ENCODE data around the gene ZNF224.

The ZNF224 gene

DNA sequence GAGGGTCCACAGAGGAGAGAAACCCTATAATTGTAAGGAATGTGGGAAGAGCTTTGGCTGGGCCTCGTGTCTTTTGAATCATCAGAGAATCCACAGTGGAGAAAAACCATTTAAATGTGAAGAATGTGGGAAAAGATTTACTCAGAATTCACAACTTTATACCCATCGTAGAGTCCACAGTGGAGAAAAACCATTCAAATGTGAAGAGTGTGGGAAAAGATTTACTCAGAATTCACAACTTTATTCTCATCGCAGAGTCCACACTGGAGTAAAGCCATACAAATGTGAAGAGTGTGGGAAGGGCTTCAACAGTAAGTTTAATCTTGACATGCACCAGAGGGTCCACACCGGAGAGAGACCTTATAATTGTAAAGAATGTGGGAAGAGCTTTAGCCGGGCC lies 37.8 kb downstream of the ZNF224 start:
- no peak overlapping the region for H3K4me3 ChIP-seq (ENCODE audit: control insufficient read depth, low read depth, low read length)
- TF ChIP-seq, protein P1, sequence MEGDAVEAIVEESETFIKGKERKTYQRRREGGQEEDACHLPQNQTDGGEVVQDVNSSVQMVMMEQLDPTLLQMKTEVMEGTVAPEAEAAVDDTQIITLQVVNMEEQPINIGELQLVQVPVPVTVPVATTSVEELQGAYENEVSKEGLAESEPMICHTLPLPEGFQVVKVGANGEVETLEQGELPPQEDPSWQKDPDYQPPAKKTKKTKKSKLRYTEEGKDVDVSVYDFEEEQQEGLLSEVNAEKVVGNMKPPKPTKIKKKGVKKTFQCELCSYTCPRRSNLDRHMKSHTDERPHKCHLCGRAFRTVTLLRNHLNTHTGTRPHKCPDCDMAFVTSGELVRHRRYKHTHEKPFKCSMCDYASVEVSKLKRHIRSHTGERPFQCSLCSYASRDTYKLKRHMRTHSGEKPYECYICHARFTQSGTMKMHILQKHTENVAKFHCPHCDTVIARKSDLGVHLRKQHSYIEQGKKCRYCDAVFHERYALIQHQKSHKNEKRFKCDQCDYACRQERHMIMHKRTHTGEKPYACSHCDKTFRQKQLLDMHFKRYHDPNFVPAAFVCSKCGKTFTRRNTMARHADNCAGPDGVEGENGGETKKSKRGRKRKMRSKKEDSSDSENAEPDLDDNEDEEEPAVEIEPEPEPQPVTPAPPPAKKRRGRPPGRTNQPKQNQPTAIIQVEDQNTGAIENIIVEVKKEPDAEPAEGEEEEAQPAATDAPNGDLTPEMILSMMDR (IDR thresholded peaks at IDR 0.05; ENCODE audit: control insufficient read depth, insufficient read depth, low read depth, low read length, missing control alignments) = no peak
- DNase-seq (ENCODE audit: low read depth) = no peak

DNA sequence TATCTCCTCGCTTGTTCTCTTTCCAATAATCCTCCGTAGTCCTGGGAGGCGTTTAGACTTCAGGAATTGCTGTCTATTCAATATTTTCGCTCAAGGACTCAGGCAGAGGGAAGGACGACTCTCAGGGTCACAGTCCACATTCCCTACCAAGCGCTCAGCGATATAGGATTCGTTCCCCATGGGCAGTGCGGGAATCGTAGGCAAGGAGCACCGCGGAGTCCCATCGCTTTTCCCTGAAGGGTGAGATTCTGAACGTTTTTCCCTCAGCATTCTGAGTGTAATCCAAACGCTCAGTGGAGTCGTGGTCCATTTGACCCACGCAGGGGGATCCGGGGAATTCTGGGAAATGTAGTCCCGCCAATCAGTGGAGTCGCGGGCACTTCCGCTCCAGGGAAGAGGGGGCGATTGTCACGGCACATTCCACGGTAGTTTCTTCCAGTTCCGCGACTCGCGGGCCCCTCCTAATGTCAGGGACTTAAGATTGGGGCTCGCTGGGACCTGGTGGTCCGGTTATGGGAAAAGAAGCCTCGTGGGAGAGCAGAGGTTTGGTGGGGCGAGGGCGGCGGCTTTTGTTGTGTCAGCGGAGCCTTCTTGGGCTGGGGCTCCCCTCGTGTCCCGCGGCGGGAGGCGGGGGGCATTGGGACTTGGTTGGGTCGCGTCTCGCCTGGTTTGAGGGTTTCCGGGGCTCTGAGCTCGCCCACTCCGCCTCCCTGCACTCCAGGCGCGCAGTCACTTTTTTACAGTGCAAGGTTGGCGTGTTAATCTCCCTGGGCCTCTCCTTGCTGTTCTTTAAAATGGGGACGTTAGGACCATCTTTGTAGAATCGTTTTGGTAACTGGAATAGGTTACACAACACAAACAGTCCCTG lies 47.3 kb downstream of the ZNF224 start, which contains the start of gene ZNF234:
Gene ZNF234 (plus strand): TSS at position 364 of the 868 bp plus-strand sequence. CDS start 3,079 bp downstream, outside the sequence.
- TF ChIP-seq, protein P1 (IDR thresholded peaks at IDR 0.05; ENCODE audit: control insufficient read depth, insufficient read depth, low read depth, low read length, missing control alignments) = peak; percentile 10
- peak within 1 kb of the TSS; percentile 100 for H3K4me3 ChIP-seq (ENCODE audit: control insufficient read depth, low read depth, low read length)
- DNase-seq (ENCODE audit: low read depth) = peak; percentile 56

- no peak for DNase-seq (ENCODE audit: low read depth)
- TF ChIP-seq, protein P1 (IDR thresholded peaks at IDR 0.05; ENCODE audit: control insufficient read depth, insufficient read depth, low read depth, low read length, missing control alignments) = no peak
- peak overlapping the region; percentile 100 for H3K4me3 ChIP-seq (ENCODE audit: control insufficient read depth, low read depth, low read length)
These were observed 47.9 kb downstream of the ZNF224 start for GRCh38 chr19:44142059-44142433.

- TF ChIP-seq, protein P1 (IDR thresholded peaks at IDR 0.05; ENCODE audit: control insufficient read depth, insufficient read depth, low read depth, low read length, missing control alignments) = no peak
- no peak overlapping the region for H3K4me3 ChIP-seq (ENCODE audit: control insufficient read depth, low read depth, low read length)
- DNase-seq (ENCODE audit: low read depth) = no peak
These were observed 55.6 kb downstream of the ZNF224 start for GRCh38 chr19:44149776-44150175.

DNA sequence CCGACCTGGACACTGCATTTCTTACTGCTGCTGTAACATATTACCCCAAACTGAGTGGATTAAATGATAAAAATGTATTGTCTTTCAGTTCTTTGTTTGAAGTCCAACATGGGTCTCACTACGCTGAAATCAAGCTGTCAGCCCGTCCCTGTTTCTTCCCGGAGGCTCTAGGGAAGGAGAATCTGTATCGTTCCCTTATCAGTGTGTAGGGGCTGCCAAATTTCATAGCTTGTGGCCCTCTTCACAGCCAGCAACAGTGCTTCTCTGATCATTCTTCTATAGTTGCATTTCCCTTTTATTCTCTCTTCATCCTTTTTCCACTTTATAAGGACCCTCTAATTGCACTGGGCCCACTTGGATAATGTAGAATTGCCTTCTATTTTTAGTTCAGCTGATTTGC lies 57.3 kb downstream of the ZNF224 start:
- no peak overlapping the region for H3K4me3 ChIP-seq (ENCODE audit: control insufficient read depth, low read depth, low read length)
- TF ChIP-seq, protein P1 (IDR thresholded peaks at IDR 0.05; ENCODE audit: control insufficient read depth, insufficient read depth, low read depth, low read length, missing control alignments) = no peak
- no peak for DNase-seq (ENCODE audit: low read depth)

- DNase-seq (ENCODE audit: low read depth) = no peak
- no peak overlapping the region for H3K4me3 ChIP-seq (ENCODE audit: control insufficient read depth, low read depth, low read length)
- TF ChIP-seq, protein P1 (IDR thresholded peaks at IDR 0.05; ENCODE audit: control insufficient read depth, insufficient read depth, low read depth, low read length, missing control alignments) = no peak
These were observed 62.3 kb downstream of the ZNF224 start for GRCh38 chr19:44156475-44156874.

All from AG09309 (cell line).